Measurements from ENCODE around the gene BMERB1.

The BMERB1 gene

GRCh38 chr16:15487336-15488284 is 53.2 kb downstream of the BMERB1 start:
- no peaks in the 10 kb centered on the region for H3K9me3 ChIP-seq (ENCODE audit: control insufficient read depth, low read length)
- no peak overlapping the region for H3K27ac ChIP-seq
- no peak overlapping the region for H3K4me3 ChIP-seq (ENCODE audit: low read depth, low read length)
- no peaks in the 10 kb centered on the region for H3K36me3 ChIP-seq (ENCODE audit: control insufficient read depth, insufficient read depth, low read length)
- no peak overlapping the region for H3K9ac ChIP-seq
- H3K4me2 ChIP-seq (ENCODE audit: low read length) = no peak overlapping the region
- H3K4me1 ChIP-seq = no peaks in the 10 kb centered on the region
- H2AFZ ChIP-seq = no peak overlapping the region
- no peaks in the 10 kb centered on the region for H3K27me3 ChIP-seq (ENCODE audit: control insufficient read depth, insufficient read depth, low read length)
- H3K79me2 ChIP-seq = peaks cover 6% of the 10 kb centered on the region
- TF ChIP-seq CTCF (IDR thresholded peaks at IDR 0.05) = no peak

GRCh38 chr16:15489016-15489415 is 54.6 kb downstream of the BMERB1 start:
- Histone ChIP-seq H3K27ac (peak overlapping the region; percentile 24), H3K4me1 (no peaks in the 10 kb centered on the region)

GRCh38 chr16:15490123-15490711 is 55.8 kb downstream of the BMERB1 start:
- no peak for TF ChIP-seq CTCF (IDR thresholded peaks at IDR 0.05)
- H3K27me3 ChIP-seq (ENCODE audit: control insufficient read depth, insufficient read depth, low read length) = no peaks in the 10 kb centered on the region
- no peaks in the 10 kb centered on the region for H3K4me1 ChIP-seq
- H3K27ac ChIP-seq = peak overlapping the region; percentile 22
- H3K4me3 ChIP-seq (ENCODE audit: low read depth, low read length) = no peak overlapping the region
- peaks cover 3% of the 10 kb centered on the region for H3K79me2 ChIP-seq
- no peaks in the 10 kb centered on the region for H3K9me3 ChIP-seq (ENCODE audit: control insufficient read depth, low read length)
- H3K9ac ChIP-seq = no peak overlapping the region
- no peak overlapping the region for H2AFZ ChIP-seq
- no peaks in the 10 kb centered on the region for H3K36me3 ChIP-seq (ENCODE audit: control insufficient read depth, insufficient read depth, low read length)
- H3K4me2 ChIP-seq (ENCODE audit: low read length) = no peak overlapping the region

More at GRCh38 chr16:15489016-15489415, 54.6 kb downstream of the BMERB1 start:
- H3K4me2 ChIP-seq (ENCODE audit: low read length) = no peak overlapping the region
- H3K4me3 ChIP-seq (ENCODE audit: low read depth, low read length) = peak overlapping the region; percentile 7
- no peaks in the 10 kb centered on the region for H3K27me3 ChIP-seq (ENCODE audit: control insufficient read depth, insufficient read depth, low read length)
- no peaks in the 10 kb centered on the region for H3K36me3 ChIP-seq (ENCODE audit: control insufficient read depth, insufficient read depth, low read length)
- no peaks in the 10 kb centered on the region for H3K9me3 ChIP-seq (ENCODE audit: control insufficient read depth, low read length)
- no peak overlapping the region for H3K9ac ChIP-seq
- H2AFZ ChIP-seq = no peak overlapping the region
- no peak for TF ChIP-seq CTCF (IDR thresholded peaks at IDR 0.05)
- H3K79me2 ChIP-seq = peaks cover 6% of the 10 kb centered on the region

- no peaks in the 10 kb centered on the region for H3K9me3 ChIP-seq (ENCODE audit: control insufficient read depth, low read length)
Observed at GRCh38 chr16:15491411-15491810, 57.0 kb downstream of the BMERB1 start.

More at GRCh38 chr16:15491411-15491810, 57.0 kb downstream of the BMERB1 start:
- H2AFZ ChIP-seq = no peak overlapping the region
- peaks cover 8% of the 10 kb centered on the region for H3K79me2 ChIP-seq
- no peak overlapping the region for H3K4me2 ChIP-seq (ENCODE audit: low read length)
- H3K27me3 ChIP-seq (ENCODE audit: control insufficient read depth, insufficient read depth, low read length) = no peaks in the 10 kb centered on the region
- H3K27ac ChIP-seq = no peak overlapping the region
- H3K4me3 ChIP-seq (ENCODE audit: low read depth, low read length) = no peak overlapping the region
- no peak overlapping the region for H3K9ac ChIP-seq
- no peaks in the 10 kb centered on the region for H3K4me1 ChIP-seq
- TF ChIP-seq CTCF (IDR thresholded peaks at IDR 0.05) = no peak
- H3K36me3 ChIP-seq (ENCODE audit: control insufficient read depth, insufficient read depth, low read length) = no peaks in the 10 kb centered on the region

Measured in parathyroid adenoma (tissue), 2 donors.